PC-3 (cell line): ENCODE data around the gene BCAS3. TPM values are rescaled to one million over a fixed set of nuclear protein-coding genes. Genes with fewer than 3 reads are reported as not detected.

Experiments used
- ATAC-seq: fragments of 200-7000 bp; cut with Tn5 transposase; 2 replicates; pipeline ENCODE4 v1.9.1; 2020; ENCODE audit warnings: mild to moderate bottlenecking, moderate library complexity
- BruUV-seq: library from RNA; stranded (reverse); fragments of 400-500 nt; replicated peaks from 2 replicates; lab custom pipeline; 2021; lab: Mats Ljungman, UMichigan
- CTCF ChIA-PET: fragments of 300-600 bp; sonication (Branson Sonifier 250); formaldehyde crosslinking; loops from one replicate; lab custom pipeline; 2022; ENCODE audit warnings: antibody characterized with exemption; lab: Charles Lee
- POLR2A ChIA-PET: fragments of 300-600 bp; sonication (Branson Sonifier 250); formaldehyde crosslinking; loops from one replicate; lab custom pipeline; 2022; ENCODE audit warnings: antibody characterized with exemption; ENCODE audit not compliant: unreplicated experiment; lab: Charles Lee
- DNase-seq: peaks from one replicate; pipeline ENCODE4 v3.0.0-alpha.2; 2015
- H2AFZ ChIP-seq: fragments of 300-600 bp; sonication (generic); 2 replicates; pipeline ENCODE4 v1.6.0; 2016; ENCODE audit warnings: antibody characterized with exemption, low read length
- H3F3A ChIP-seq: fragments of 300-600 bp; sonication (generic); one replicate; pipeline ENCODE4 v1.6.0; 2017; ENCODE audit warnings: antibody characterized with exemption, low read length, control low read depth, mild to moderate bottlenecking; ENCODE audit not compliant: unreplicated experiment
- H3K27ac ChIP-seq: fragments of 300-600 bp; sonication (generic); 2 replicates; pipeline ENCODE4 v1.5.1; 2016; ENCODE audit warnings: mild to moderate bottlenecking, low read length
- H3K27me3 ChIP-seq: fragments of 300-600 bp; sonication (generic); 2 replicates; pipeline ENCODE4 v1.6.1; 2016; ENCODE audit warnings: low read length, mixed read lengths
- H3K36me3 ChIP-seq: fragments of 300-600 bp; sonication (generic); 2 replicates; pipeline ENCODE4 v1.6.1; 2016; ENCODE audit warnings: low read depth, mixed run types, low read length, mixed read lengths
- H3K4me1 ChIP-seq: fragments of 300-600 bp; sonication (generic); 2 replicates; pipeline ENCODE4 v1.5.1; 2016; ENCODE audit warnings: low read length; ENCODE audit not compliant: insufficient read depth
- H3K4me2 ChIP-seq: fragments of 300-600 bp; sonication (generic); 2 replicates; pipeline ENCODE4 v1.6.0; 2016; ENCODE audit warnings: low read length
- H3K4me3 ChIP-seq: fragments of 300-600 bp; sonication (generic); 2 replicates; pipeline ENCODE4 v1.5.1; 2016; ENCODE audit warnings: mild to moderate bottlenecking, low read length, mixed read lengths
- H3K79me2 ChIP-seq: fragments of 300-600 bp; sonication (generic); 2 replicates; pipeline ENCODE4 v1.6.1; 2017; ENCODE audit warnings: low read length, mixed read lengths
- H3K9ac ChIP-seq: fragments of 300-600 bp; sonication (generic); 2 replicates; pipeline ENCODE4 v1.6.0; 2016; ENCODE audit warnings: mild to moderate bottlenecking, low read length
- H3K9me2 ChIP-seq: fragments of 300-600 bp; sonication (generic); replicated peaks from 2 replicates; pipeline ENCODE4 v1.6.1; 2016; ENCODE audit warnings: mixed run types, low read length, mixed read lengths
- H3K9me3 ChIP-seq: fragments of 300-600 bp; sonication (generic); 2 replicates; pipeline ENCODE4 v1.6.1; 2016; ENCODE audit warnings: low read length, mixed read lengths
- H4K20me1 ChIP-seq: fragments of 300-600 bp; sonication (generic); 2 replicates; pipeline ENCODE4 v1.6.1; 2016; ENCODE audit warnings: low read length, mixed read lengths
- CTCF ChIP-seq: fragments of 300-600 bp; sonication (generic); conservative IDR thresholded peaks from 2 replicates; pipeline ENCODE4 v1.5.1; 2017; ENCODE audit warnings: antibody characterized with exemption, low read depth, mild to moderate bottlenecking, low read length
- EZH2 ChIP-seq: fragments of 300-600 bp; sonication (generic); IDR thresholded peaks from one replicate; pipeline ENCODE4 v1.6.1; 2017; ENCODE audit warnings: antibody characterized with exemption, mild to moderate bottlenecking, low read length; ENCODE audit not compliant: unreplicated experiment
- EZH2phosphoT487 ChIP-seq: fragments of 300-600 bp; sonication (generic); IDR thresholded peaks from 2 replicates; pipeline ENCODE4 v1.6.1; 2018; ENCODE audit warnings: mild to moderate bottlenecking, antibody characterized with exemption, low read length, borderline replicate concordance
- intact Hi-C: fragments of 100-400 bp; cut with micrococcal nuclease; formaldehyde crosslinking; loops from 2 replicates; pipeline ENCODE4 v1.9.0; 2023
- total RNA-seq: library from RNA; depleted of rRNA; stranded (reverse); fragments of >200 nt; gene quantifications from 2 replicates; pipeline ENCODE4 v1.2.3, GENCODE V29; 2014

BCAS3 gene
- total RNA-seq, 1 experiment from 2014 or later: 25.9 TPM

DNA sequence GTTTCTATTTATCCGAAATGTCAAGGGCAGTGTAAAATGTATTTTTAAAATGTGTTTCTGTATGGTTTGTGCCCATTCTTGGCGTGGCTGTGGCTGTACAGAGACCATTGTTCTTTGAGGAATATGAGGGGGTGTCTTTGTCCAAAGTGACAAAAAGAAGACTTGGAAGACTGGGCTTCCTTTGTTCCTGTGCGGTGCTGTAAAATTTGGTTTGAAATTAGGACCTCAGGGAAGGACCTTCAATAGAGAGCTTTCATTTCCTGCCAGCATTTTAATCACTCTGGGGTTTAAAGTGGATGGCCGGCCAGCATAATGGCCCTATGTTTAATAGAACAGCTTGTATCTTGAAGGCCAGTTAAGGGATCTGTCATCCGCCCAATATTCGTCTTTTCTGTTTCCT lies 531.9 kb downstream of the BCAS3 start:
- no TSS peak for BruUV-seq
- intact Hi-C loops: no loop called here
- no peaks in the 10 kb centered on the region for H4K20me1 ChIP-seq
- ChIA-PET CTCF (no interaction called here), POLR2A (no interaction called here)
- no peak overlapping the region for H3K4me2 ChIP-seq
- H3K4me1 ChIP-seq: peaks cover 4% of the 10 kb centered on the region; the same call in 1 of the 2 replicates
- H3K4me3 ChIP-seq: no peak overlapping the region
- no peaks in the 10 kb centered on the region for H3K9me3 ChIP-seq
- DNase-seq: no peak
- no peak overlapping the region for H3K9ac ChIP-seq
- H3K27ac ChIP-seq: no peak overlapping the region
- no peaks in the 10 kb centered on the region for H3K79me2 ChIP-seq
- no peak overlapping the region for H2AFZ ChIP-seq
- no peaks in the 10 kb centered on the region for H3K27me3 ChIP-seq
- ATAC-seq: no peak
- H3F3A ChIP-seq: no peaks in the 10 kb centered on the region
- no peaks in the 10 kb centered on the region for H3K36me3 ChIP-seq
- H3K9me2 ChIP-seq: no peaks in the 10 kb centered on the region
- TF ChIP-seq CTCF: no peak
- no peak for TF ChIP-seq EZH2phosphoT487
- no peak for TF ChIP-seq EZH2

DNA sequence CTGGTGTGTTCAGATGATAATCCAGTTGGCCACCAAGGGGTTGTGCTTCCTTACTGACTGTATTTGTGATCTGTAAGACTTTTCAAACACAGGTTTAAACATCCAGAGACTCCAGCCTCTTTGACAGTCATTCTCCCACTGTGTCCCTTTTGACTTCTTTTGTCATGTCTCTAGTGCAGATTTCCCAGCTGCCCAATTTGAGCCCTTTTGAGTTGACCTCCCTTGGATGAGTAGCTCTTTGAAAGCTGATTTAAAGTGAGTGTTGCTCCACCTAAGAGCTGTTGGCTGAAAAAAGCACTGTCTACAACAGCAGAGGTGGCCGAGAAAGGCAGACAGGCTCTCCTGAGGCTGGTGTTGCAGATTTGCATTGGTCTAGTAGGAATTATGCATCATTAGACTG lies 533.6 kb downstream of the BCAS3 start:
- BruUV-seq: no TSS peak
- intact Hi-C loops: no loop called here
- CTCF ChIA-PET: no interaction called here

DNA sequence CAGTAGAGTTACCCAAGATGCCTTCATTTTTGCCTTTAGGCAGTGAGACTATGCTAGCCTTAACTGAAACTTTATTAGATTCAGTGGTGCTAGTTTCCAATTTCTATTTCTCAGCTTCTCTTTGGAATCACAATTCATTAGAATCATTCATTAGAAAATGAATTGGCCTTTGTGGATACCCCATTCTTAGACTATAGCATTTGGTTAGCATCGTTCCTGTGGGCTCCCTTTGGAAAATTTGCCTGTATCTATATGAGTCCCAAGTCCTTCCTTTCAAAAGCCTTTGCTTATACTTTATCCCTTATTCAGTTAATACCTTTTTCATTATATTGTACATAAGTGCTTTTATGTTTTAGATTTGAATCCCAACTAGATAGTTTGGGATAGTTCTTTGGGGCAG lies 535.0 kb downstream of the BCAS3 start:
- Histone ChIP-seq H3K9me3 (no peaks in the 10 kb centered on the region), H3K4me1 (no peaks in the 10 kb centered on the region), H3K4me2 (no peak overlapping the region), H3K36me3 (no peaks in the 10 kb centered on the region), H4K20me1 (no peaks in the 10 kb centered on the region), H3K79me2 (no peaks in the 10 kb centered on the region), H2AFZ (no peak overlapping the region), H3K27me3 (no peaks in the 10 kb centered on the region), H3K4me3 (no peak overlapping the region), H3K27ac (no peak overlapping the region), H3K9ac (no peak overlapping the region), H3F3A (no peaks in the 10 kb centered on the region), H3K9me2 (no peaks in the 10 kb centered on the region)
- no peak for TF ChIP-seq CTCF
- TF ChIP-seq EZH2: no peak
- TF ChIP-seq EZH2phosphoT487: no peak
- CTCF ChIA-PET: no interaction called here
- ATAC-seq: no peak
- POLR2A ChIA-PET: no interaction called here
- intact Hi-C loops: no loop called here
- no TSS peak for BruUV-seq
- no peak for DNase-seq

More for the DNA sequence above, 533.6 kb downstream of the BCAS3 start:
- Histone ChIP-seq H3K4me2 (no peak overlapping the region), H3K27ac (no peak overlapping the region), H3K4me1 (no peaks in the 10 kb centered on the region), H3K4me3 (no peak overlapping the region), H3F3A (no peaks in the 10 kb centered on the region), H3K79me2 (no peaks in the 10 kb centered on the region), H3K9ac (no peak overlapping the region), H3K9me2 (no peaks in the 10 kb centered on the region), H2AFZ (no peak overlapping the region), H4K20me1 (no peaks in the 10 kb centered on the region), H3K36me3 (no peaks in the 10 kb centered on the region), H3K9me3 (no peaks in the 10 kb centered on the region), H3K27me3 (no peaks in the 10 kb centered on the region)
- no peak for ATAC-seq
- no peak for DNase-seq
- TF ChIP-seq EZH2 (no peak), EZH2phosphoT487 (no peak), CTCF (no peak)
- POLR2A ChIA-PET: no interaction called here
